CD4-positive, CD25-positive, alpha-beta regulatory T cell (primary cell): ENCODE data around the gene ESR2. TPM values are rescaled to one million over a fixed set of nuclear protein-coding genes. Genes with fewer than 3 reads are reported as not detected.
A peak's percentile ranks its signal among the peaks of the same experiment; 100 is the strongest.

Experiments
- ATAC-seq, 2 donors: fragments of 150-1000 bp; cut with Tn5 transposase; one replicate each; pipeline ENCODE4 v1.10.0; 2021; ENCODE audit warnings: low read depth in 2 of 2, moderate number of reproducible peaks in 2 of 2, moderate library complexity in 1 of 2
- DNase-seq, 3 donors: peaks; one replicate each; pipeline versions ENCODE4 v3.0.0 to v3.0.0-alpha.2; 2012 to 2022; ENCODE audit warnings: mixed read lengths in 1 of 3
- H3K27ac ChIP-seq: one replicate; pipeline ENCODE4 v1.7.0; 2013; ENCODE audit warnings: mild to moderate bottlenecking, low read length; ENCODE audit not compliant: insufficient read depth, poor library complexity, severe bottlenecking
- H3K27me3 ChIP-seq: one replicate; pipeline ENCODE4 v1.7.0; 2013; ENCODE audit warnings: low read length; ENCODE audit not compliant: control insufficient read depth, insufficient read depth
- H3K36me3 ChIP-seq: one replicate; pipeline ENCODE4 v1.7.0; 2013; ENCODE audit warnings: mild to moderate bottlenecking, low read length, moderate library complexity; ENCODE audit not compliant: control insufficient read depth, insufficient read depth
- H3K4me1 ChIP-seq: 2 replicates; pipeline ENCODE4 v1.7.0; 2013; ENCODE audit warnings: mild to moderate bottlenecking, low read length; ENCODE audit not compliant: insufficient read depth, control insufficient read depth, poor library complexity, severe bottlenecking
- H3K4me3 ChIP-seq: one replicate; pipeline ENCODE4 v1.7.0; 2013; ENCODE audit warnings: low read depth, mild to moderate bottlenecking, low read length, moderate library complexity
- H3K9me3 ChIP-seq, 2 experiments: 1 replicate in 1 of 2; 2 replicates in 1 of 2; pipeline ENCODE4 v1.7.0; 2013; ENCODE audit warnings: low read length in 2 of 2, mild to moderate bottlenecking in 1 of 2, moderate library complexity in 1 of 2; ENCODE audit not compliant: control insufficient read depth in 2 of 2
- H3K27ac Mint-ChIP-seq, 3 donors: one replicate each; pipeline ENCODE4 v1.8.0; 2020 to 2022; ENCODE audit warnings: mild to moderate bottlenecking in 3 of 3, mixed read lengths in 3 of 3, moderate library complexity in 2 of 3
- H3K27me3 Mint-ChIP-seq: one replicate; pipeline ENCODE4 v1.8.0; 2022; ENCODE audit warnings: mild to moderate bottlenecking, mixed read lengths
- H3K36me3 Mint-ChIP-seq: one replicate; pipeline ENCODE4 v1.8.0; 2020; ENCODE audit warnings: mixed read lengths
- H3K4me1 Mint-ChIP-seq, 4 donors: one replicate each; pipeline ENCODE4 v1.8.0; 2020 to 2022; ENCODE audit warnings: mixed read lengths in 4 of 4, mild to moderate bottlenecking in 1 of 4
- H3K4me3 Mint-ChIP-seq, 4 donors: one replicate each; pipeline ENCODE4 v1.8.0; 2020 to 2022; ENCODE audit warnings: mild to moderate bottlenecking in 4 of 4, mixed read lengths in 4 of 4, moderate library complexity in 3 of 4
- H3K9me3 Mint-ChIP-seq, 7 donors: one replicate each; pipeline ENCODE4 v1.8.0; 2020 to 2022; ENCODE audit warnings: mixed read lengths in 7 of 7, mild to moderate bottlenecking in 3 of 7, moderate library complexity in 2 of 7
- polyA plus RNA-seq, 4 donors: library from polyadenylated mRNA; unstranded; fragments of 300-500 nt; fragmentation: Illumina TruSeq; gene quantifications; one replicate each; pipeline ENCODE4 v1.2.3, GENCODE V29; 2021
- total RNA-seq: library from RNA; stranded (reverse); gene quantifications from one replicate; pipeline ENCODE4 v1.2.3, GENCODE V29; 2022

ESR2 gene
- total and polyA plus RNA-seq, 5 donors from 2014 or later = 0.14 to 0.40 (median 0.18) TPM; not detected in 1

- peaks cover 60% of the 10 kb centered on the region for H3K36me3 ChIP-seq
- Mint-ChIP-seq H3K36me3 (peaks cover 21% of the 10 kb centered on the region), H3K4me3 (no peak overlapping the region), H3K4me1 (peaks cover 0 to 19% (median 13%) of the 10 kb centered on the region in 4 donors), H3K27me3 (no peaks in the 10 kb centered on the region), H3K27ac (peak overlapping the region in 1 of 3 donors; percentile 25), H3K9me3 (peaks cover 0 to 2% (median 0%) of the 10 kb centered on the region in 7 donors)
- no peaks in the 10 kb centered on the region for H3K27me3 ChIP-seq
- no peak for DNase-seq
- H3K9me3 ChIP-seq = no peaks in the 10 kb centered on the region
- no peak overlapping the region for H3K27ac ChIP-seq
- H3K4me1 ChIP-seq = no peaks in the 10 kb centered on the region
- no peak for ATAC-seq
- H3K4me3 ChIP-seq = no peak overlapping the region
Measured at GRCh38 chr14:64202716-64203115, 91.5 kb downstream of the ESR2 start.

DNA sequence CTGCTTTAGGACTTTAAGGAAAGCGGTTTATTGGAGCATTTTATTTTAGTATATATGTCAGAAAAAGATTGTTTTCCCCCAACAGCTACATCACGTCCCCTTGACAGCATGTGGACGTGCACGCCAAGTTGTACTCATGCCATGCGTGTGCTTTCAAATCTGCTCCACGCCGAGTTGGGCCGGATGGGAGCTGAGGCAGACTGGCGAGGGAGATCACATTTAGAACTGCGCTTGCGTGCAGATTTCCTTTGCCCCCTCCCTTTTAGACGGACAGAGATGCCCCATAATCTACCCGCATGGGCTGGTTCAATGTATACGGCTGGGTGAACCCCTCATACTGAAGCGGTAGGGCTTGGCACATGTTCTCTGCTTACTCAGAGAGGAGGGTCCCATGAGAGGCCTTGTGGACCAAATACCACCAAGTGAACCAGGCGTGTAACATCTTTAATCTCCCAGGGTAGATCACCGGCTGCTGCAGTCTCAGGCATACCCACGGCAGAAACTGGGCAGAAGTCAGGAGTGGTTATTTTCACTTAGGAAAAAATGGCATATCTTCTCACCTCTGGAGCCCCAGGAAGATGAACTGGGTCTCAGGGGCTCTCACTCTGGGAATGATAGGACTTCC lies 92.1 kb downstream of the ESR2 start:
- H3K4me1 Mint-ChIP-seq = peaks cover 0 to 26% (median 19%) of the 10 kb centered on the region in 4 donors

DNA sequence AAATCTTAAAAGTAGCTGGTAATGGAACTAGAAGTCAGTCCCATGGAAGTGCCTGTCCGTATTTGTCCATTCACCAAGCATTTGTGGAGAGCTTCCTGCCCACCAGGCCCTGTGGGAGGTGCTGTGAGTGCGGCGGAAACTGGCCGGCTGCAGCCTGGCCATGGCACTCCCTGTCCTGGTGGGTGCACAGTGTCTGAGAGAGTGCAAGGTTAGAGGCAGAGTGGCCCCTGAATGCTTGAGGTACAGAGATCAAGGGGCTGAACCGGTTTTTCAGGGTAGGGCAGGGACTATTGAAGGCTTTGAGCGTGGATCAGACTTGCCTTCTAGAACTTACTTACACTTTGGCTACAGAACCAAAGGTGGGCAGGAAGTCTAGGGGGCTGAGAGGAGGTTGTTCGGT lies 92.9 kb downstream of the ESR2 start:
- H3K36me3 Mint-ChIP-seq = peaks cover 21% of the 10 kb centered on the region
- no peaks in the 10 kb centered on the region for H3K9me3 ChIP-seq
- H3K4me1 Mint-ChIP-seq = peaks cover 4 to 33% (median 23%) of the 10 kb centered on the region in 4 donors
- H3K36me3 ChIP-seq = peaks cover 60% of the 10 kb centered on the region
- H3K27me3 Mint-ChIP-seq = no peaks in the 10 kb centered on the region
- ATAC-seq (no peak), DNase-seq (no peak)
- no peaks in the 10 kb centered on the region for H3K27me3 ChIP-seq
- no peak overlapping the region for H3K4me3 Mint-ChIP-seq
- H3K4me1 ChIP-seq = peaks cover 5% of the 10 kb centered on the region
- no peak overlapping the region for H3K4me3 ChIP-seq
- H3K9me3 Mint-ChIP-seq = peaks cover 0 to 2% (median 0%) of the 10 kb centered on the region in 7 donors
- H3K27ac ChIP-seq = no peak overlapping the region
- H3K27ac Mint-ChIP-seq = peak overlapping the region in 1 of 3 donors; percentile 36

More for the DNA sequence above, 92.1 kb downstream of the ESR2 start:
- H3K27me3 Mint-ChIP-seq = no peaks in the 10 kb centered on the region
- DNase-seq (no peak), ATAC-seq (no peak)
- Histone ChIP-seq H3K36me3 (peaks cover 62% of the 10 kb centered on the region), H3K9me3 (no peaks in the 10 kb centered on the region), H3K27ac (no peak overlapping the region), H3K27me3 (no peaks in the 10 kb centered on the region), H3K4me1 (no peaks in the 10 kb centered on the region), H3K4me3 (no peak overlapping the region)
- no peak overlapping the region for H3K4me3 Mint-ChIP-seq
- peaks cover 21% of the 10 kb centered on the region for H3K36me3 Mint-ChIP-seq
- H3K9me3 Mint-ChIP-seq = peaks cover 0 to 2% (median 0%) of the 10 kb centered on the region in 7 donors
- no peak overlapping the region for H3K27ac Mint-ChIP-seq

- Histone ChIP-seq H3K9me3 (no peaks in the 10 kb centered on the region), H3K27me3 (no peaks in the 10 kb centered on the region), H3K27ac (no peak overlapping the region), H3K4me3 (no peak overlapping the region), H3K4me1 (peaks cover 17% of the 10 kb centered on the region), H3K36me3 (peaks cover 60% of the 10 kb centered on the region)
- Mint-ChIP-seq H3K9me3 (peaks cover 0 to 2% (median 0%) of the 10 kb centered on the region in 7 donors), H3K27me3 (no peaks in the 10 kb centered on the region), H3K36me3 (peaks cover 21% of the 10 kb centered on the region), H3K4me3 (no peak overlapping the region), H3K27ac (peak overlapping the region in 1 of 3 donors; percentile 84), H3K4me1 (peaks cover 10 to 44% (median 31%) of the 10 kb centered on the region in 4 donors)
- no peak for DNase-seq
- no peak for ATAC-seq
Measured at GRCh38 chr14:64200170-64200569, 94.0 kb downstream of the ESR2 start.

- H3K4me1 Mint-ChIP-seq = peaks cover 15 to 59% (median 45%) of the 10 kb centered on the region in 4 donors
Measured at GRCh38 chr14:64198486-64198885, 95.7 kb downstream of the ESR2 start.

DNA sequence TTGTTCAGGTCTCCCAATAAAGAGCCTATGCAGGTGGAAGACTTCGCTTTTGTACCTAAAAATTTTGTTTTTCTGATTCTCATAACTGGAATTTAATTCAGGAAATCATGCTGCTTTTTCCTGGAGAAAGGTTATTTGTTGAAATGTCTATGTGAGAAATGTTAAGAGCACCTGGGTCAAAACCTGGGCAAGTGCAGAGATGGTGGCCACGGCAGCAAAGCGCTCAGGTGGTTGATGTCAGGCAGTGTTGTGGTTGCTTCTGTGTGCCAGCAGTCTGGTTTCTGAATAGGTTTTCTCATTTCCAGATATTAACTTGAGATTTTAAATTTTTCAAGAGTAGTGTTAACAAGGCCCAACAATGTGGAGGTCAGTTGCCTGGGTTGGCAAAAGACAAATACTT lies 96.2 kb downstream of the ESR2 start:
- H3K36me3 ChIP-seq = peaks cover 48% of the 10 kb centered on the region
- DNase-seq (no peak), ATAC-seq (no peak)
- H3K27ac Mint-ChIP-seq = peak overlapping the region; percentile 55 to 89 (median 69)
- peak overlapping the region in 1 of 4 donors; percentile 51 for H3K4me3 Mint-ChIP-seq
- peaks cover 15 to 59% (median 46%) of the 10 kb centered on the region in 4 donors for H3K4me1 Mint-ChIP-seq
- H3K9me3 ChIP-seq = no peaks in the 10 kb centered on the region
- no peaks in the 10 kb centered on the region for H3K27me3 Mint-ChIP-seq
- H3K4me3 ChIP-seq = no peak overlapping the region
- H3K36me3 Mint-ChIP-seq = peaks cover 18% of the 10 kb centered on the region
- peaks cover 24% of the 10 kb centered on the region for H3K4me1 ChIP-seq
- no peaks in the 10 kb centered on the region for H3K27me3 ChIP-seq
- no peaks in the 10 kb centered on the region for H3K9me3 Mint-ChIP-seq
- H3K27ac ChIP-seq = no peak overlapping the region

More at GRCh38 chr14:64198486-64198885, 95.7 kb downstream of the ESR2 start:
- Histone ChIP-seq H3K4me3 (no peak overlapping the region), H3K4me1 (peaks cover 24% of the 10 kb centered on the region), H3K36me3 (peaks cover 51% of the 10 kb centered on the region), H3K27me3 (no peaks in the 10 kb centered on the region), H3K27ac (no peak overlapping the region), H3K9me3 (no peaks in the 10 kb centered on the region)
- no peaks in the 10 kb centered on the region for H3K27me3 Mint-ChIP-seq
- DNase-seq (no peak), ATAC-seq (no peak)
- H3K4me3 Mint-ChIP-seq = peak overlapping the region in 2 of 4 donors; percentile 38 to 70
- H3K27ac Mint-ChIP-seq = peak overlapping the region; percentile 51 to 89 (median 89)
- no peaks in the 10 kb centered on the region for H3K9me3 Mint-ChIP-seq
- peaks cover 21% of the 10 kb centered on the region for H3K36me3 Mint-ChIP-seq

DNA sequence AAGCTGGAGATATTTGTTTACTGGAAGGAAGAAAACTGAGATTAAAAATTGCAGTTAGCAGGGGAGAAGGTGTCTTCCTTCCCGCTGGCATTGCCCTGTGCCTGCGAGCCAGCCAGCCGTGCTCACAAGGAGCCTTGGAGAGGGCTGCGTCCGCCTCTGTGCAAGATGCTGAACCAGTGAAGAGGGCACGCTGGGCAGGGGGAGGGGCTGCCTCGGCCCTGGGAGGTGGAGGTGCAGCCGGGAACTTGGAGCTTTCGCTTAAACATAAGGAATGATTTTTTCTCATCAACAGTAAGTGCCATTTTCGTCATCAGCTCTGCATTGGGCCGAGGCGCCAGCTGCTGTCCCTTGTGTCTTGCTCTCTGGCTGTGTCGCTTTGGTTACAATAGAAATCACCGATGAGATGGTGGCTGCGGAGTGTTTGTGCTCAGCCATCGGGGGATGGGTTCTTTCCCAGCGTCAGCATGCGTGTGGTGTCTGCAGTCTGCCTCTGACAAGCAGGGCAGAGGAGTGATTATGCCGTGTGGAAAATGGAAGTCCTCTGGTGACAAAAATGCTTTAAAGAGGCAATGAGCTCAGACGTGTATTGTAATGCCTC lies 97.3 kb downstream of the ESR2 start:
- H3K36me3 ChIP-seq = peaks cover 47% of the 10 kb centered on the region
- no peak overlapping the region for H3K27ac ChIP-seq
- peaks cover 24% of the 10 kb centered on the region for H3K4me1 ChIP-seq
- H3K4me1 Mint-ChIP-seq = peaks cover 15 to 58% (median 46%) of the 10 kb centered on the region in 4 donors
- H3K9me3 ChIP-seq = no peaks in the 10 kb centered on the region
- H3K36me3 Mint-ChIP-seq = peaks cover 14% of the 10 kb centered on the region
- ATAC-seq = peak in 1 of 2 donors; percentile 26
- H3K27ac Mint-ChIP-seq = peak overlapping the region; percentile 69 to 94 (median 89)
- H3K27me3 ChIP-seq = no peaks in the 10 kb centered on the region
- H3K9me3 Mint-ChIP-seq = no peaks in the 10 kb centered on the region
- H3K4me3 Mint-ChIP-seq = peak overlapping the region in 2 of 4 donors; percentile 74 to 81
- no peaks in the 10 kb centered on the region for H3K27me3 Mint-ChIP-seq
- peak overlapping the region; percentile 10 for H3K4me3 ChIP-seq
- no peak for DNase-seq
